Measurements from ENCODE around the gene ASPSCR1. TPM values are rescaled to one million over a fixed set of nuclear protein-coding genes. Genes with fewer than 3 reads are reported as not detected.
A peak's percentile ranks its signal among the peaks of the same experiment; 100 is the strongest.

ASPSCR1 gene
- total RNA-seq, 1 experiment from 2014 or later: 37.7 TPM

DNA sequence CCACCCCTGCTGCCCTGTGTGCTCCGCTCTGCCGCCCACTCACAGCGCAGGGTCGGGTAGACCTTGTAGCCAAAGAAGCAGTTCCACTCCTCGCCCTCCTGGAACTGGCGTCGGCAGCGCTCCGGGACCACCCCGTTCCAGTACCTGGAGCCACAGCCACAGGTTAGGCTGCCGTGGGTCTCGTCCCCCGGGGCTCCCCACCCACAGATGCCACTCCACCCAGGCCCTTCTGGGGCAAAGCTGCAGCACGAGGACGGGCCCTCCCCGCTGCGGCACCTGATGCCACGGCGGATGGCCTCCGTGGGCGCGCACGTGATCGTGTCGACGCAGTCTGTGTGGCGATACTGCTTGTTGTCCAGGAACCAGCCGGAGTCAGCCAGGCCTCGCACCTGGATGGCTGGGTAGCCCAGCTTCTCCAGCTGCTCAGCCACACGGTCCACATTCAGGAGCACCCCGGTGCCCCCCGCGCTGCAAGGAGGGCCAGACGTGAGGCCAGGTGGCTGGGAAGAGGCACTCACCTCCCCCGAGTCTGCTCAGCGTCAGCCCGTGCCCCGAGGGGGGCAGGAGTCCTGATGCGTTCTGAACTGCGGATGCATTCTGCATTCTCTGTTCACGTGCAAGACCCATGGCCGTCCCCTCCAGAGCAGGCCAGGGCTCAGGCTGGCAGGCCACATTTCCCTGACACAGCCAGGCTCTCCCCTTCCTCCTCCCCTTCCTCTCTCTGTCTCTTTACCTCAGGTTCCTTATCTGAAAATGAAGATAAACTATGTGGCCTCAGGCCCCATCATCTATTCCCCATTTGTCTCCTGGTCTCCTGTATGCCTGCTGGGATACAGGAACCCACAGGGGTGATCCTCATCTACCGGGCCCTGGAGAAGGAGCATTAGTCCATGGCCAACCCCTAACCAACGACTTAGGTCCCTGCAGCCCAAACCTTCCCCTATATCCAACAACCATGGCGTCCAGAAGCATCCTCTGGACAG lies 20.5 kb upstream of the ASPSCR1 start:
- peaks cover 35% of the 10 kb centered on the region for H3K27me3 Mint-ChIP-seq (ENCODE audit: unreplicated experiment)
- intact Hi-C loops (cut with micrococcal nuclease; ENCODE audit: unreplicated experiment): no loop called here
- H3K36me3 Mint-ChIP-seq (ENCODE audit: insufficient read depth, unreplicated experiment): no peaks in the 10 kb centered on the region
- H3K4me3 Mint-ChIP-seq (ENCODE audit: low read depth, unreplicated experiment): no peak overlapping the region
- no peaks in the 10 kb centered on the region for H3K4me1 Mint-ChIP-seq (ENCODE audit: low read depth, unreplicated experiment)
- no TSS peak for BruUV-seq (replicated peaks)
- TF ChIP-seq, protein P1, sequence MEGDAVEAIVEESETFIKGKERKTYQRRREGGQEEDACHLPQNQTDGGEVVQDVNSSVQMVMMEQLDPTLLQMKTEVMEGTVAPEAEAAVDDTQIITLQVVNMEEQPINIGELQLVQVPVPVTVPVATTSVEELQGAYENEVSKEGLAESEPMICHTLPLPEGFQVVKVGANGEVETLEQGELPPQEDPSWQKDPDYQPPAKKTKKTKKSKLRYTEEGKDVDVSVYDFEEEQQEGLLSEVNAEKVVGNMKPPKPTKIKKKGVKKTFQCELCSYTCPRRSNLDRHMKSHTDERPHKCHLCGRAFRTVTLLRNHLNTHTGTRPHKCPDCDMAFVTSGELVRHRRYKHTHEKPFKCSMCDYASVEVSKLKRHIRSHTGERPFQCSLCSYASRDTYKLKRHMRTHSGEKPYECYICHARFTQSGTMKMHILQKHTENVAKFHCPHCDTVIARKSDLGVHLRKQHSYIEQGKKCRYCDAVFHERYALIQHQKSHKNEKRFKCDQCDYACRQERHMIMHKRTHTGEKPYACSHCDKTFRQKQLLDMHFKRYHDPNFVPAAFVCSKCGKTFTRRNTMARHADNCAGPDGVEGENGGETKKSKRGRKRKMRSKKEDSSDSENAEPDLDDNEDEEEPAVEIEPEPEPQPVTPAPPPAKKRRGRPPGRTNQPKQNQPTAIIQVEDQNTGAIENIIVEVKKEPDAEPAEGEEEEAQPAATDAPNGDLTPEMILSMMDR (IDR thresholded peaks at IDR 0.05; ENCODE audit: unreplicated experiment): no peak
- H3K27ac Mint-ChIP-seq (ENCODE audit: unreplicated experiment): no peak overlapping the region
- no peak for DNase-seq
- no peaks in the 10 kb centered on the region for H3K9me3 Mint-ChIP-seq (ENCODE audit: low read depth, unreplicated experiment)
- CTCF ChIA-PET: no interaction called here

DNA sequence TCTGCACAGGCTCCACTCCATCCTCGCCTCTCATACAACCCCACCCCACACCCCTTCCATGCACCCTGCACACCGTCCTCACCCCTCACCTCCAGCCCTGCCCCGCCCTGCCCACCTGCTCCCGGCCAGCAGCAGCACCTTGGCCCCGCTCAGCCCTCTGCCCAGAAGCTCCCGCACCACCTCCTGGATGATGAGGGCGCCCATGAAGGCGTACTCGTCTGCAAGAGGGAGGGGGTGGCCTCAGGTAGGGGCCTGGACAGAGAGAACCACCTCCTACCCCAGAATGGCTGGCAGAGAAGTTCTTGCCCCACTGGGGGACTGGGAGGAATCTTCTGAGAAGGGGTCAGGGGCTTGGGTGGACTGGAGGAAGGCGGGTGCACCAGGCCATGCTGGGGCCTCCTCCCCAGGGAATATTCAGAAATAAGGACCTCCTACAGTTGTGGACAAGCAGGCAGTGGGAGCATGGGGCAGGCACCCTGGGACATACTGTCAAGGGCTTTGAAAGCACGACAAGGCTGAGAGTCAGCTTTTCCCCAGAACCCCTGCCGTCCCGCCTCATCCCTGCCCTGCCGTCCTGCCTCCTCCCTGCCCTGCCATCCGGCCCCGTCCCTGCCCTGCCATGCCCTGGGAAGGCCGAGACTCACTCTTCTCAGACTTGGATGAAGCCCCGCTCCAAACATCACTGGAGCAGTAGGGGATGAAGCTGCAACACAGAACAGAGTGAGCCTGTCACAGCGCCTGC lies 19.6 kb upstream of the ASPSCR1 start:
- Mint-ChIP-seq H3K27ac (ENCODE audit: unreplicated experiment) (no peak overlapping the region), H3K4me3 (ENCODE audit: low read depth, unreplicated experiment) (no peak overlapping the region), H3K4me1 (ENCODE audit: low read depth, unreplicated experiment) (no peaks in the 10 kb centered on the region), H3K9me3 (ENCODE audit: low read depth, unreplicated experiment) (no peaks in the 10 kb centered on the region), H3K27me3 (ENCODE audit: unreplicated experiment) (peaks cover 39% of the 10 kb centered on the region), H3K36me3 (ENCODE audit: insufficient read depth, unreplicated experiment) (peaks cover 6% of the 10 kb centered on the region)
- intact Hi-C loops (cut with micrococcal nuclease; ENCODE audit: unreplicated experiment): no loop called here
- CTCF ChIA-PET: interaction anchor here (0.5 kb wide), 1 partner anchor 10 kb away, joined by 6 read pairs; no protein-coding TSS in a partner anchor
- no TSS peak for BruUV-seq (replicated peaks)
- TF ChIP-seq, protein P1 (IDR thresholded peaks at IDR 0.05; ENCODE audit: unreplicated experiment): no peak
- no peak for DNase-seq

DNA sequence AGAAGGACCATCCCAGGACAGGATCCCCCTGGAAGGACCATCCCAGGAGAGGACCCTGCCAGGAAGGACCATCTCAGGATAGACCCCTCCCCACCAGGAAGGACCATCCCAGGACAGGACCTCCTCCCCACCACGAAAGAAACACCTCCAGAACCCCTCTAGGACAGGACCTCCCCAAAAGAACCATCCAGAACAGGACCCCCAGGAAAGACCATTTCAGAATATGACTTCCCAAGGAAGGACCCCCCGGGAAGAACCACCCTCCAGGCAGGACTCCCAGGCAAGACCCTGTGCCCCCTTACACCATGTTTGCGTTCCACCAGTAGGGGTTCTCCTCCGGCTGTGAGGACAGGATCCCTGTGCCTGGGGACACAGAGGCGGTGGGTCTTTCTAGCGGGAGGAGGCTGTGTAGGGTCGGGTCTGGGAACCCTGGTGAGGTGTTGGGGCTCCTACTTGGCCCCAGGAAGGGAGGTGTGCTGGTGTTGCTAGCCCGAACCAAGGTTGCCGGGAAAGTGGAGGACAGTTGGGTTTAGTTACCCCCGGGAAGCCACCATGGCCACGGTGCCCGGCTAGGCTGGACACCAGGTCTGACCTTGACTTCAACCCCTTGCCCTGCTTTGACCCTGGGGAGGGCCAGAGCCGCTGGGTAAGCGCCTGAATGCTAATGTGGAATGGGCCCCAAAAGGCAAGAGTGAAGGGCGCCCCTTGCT lies 18.6 kb upstream of the ASPSCR1 start:
- no TSS peak for BruUV-seq (replicated peaks)
- peak overlapping the region; percentile 24 for H3K4me3 Mint-ChIP-seq (ENCODE audit: low read depth, unreplicated experiment)
- DNase-seq: no peak
- H3K27me3 Mint-ChIP-seq (ENCODE audit: unreplicated experiment): peaks cover 49% of the 10 kb centered on the region
- CTCF ChIA-PET: interaction anchor here (0.5 to 2.3 kb wide), 6 partner anchors 9 to 79 kb away, joined by 4 to 45 read pairs (median 6); partner anchors contain the start of genes CENPX, DCXR and LRRC45
- peaks cover 6% of the 10 kb centered on the region for H3K36me3 Mint-ChIP-seq (ENCODE audit: insufficient read depth, unreplicated experiment)
- TF ChIP-seq, protein P1 (IDR thresholded peaks at IDR 0.05; ENCODE audit: unreplicated experiment): no peak
- no peaks in the 10 kb centered on the region for H3K9me3 Mint-ChIP-seq (ENCODE audit: low read depth, unreplicated experiment)
- peak overlapping the region; percentile 39 for H3K27ac Mint-ChIP-seq (ENCODE audit: unreplicated experiment)
- intact Hi-C loops (cut with micrococcal nuclease; ENCODE audit: unreplicated experiment): no loop called here
- H3K4me1 Mint-ChIP-seq (ENCODE audit: low read depth, unreplicated experiment): no peaks in the 10 kb centered on the region

Measured in Calu3 (cell line).